Measurements from ENCODE around the gene SMIM22. TPM values are rescaled to one million over a fixed set of nuclear protein-coding genes. Genes with fewer than 3 reads are reported as not detected.

The SMIM22 gene
- polyA plus RNA-seq, 2 of the 4 experiments (the other 2 are of a cell fraction), result not detected

GRCh38 chr16:4763791-4764190, 31.4 kb upstream of the SMIM22 start:
- Histone ChIP-seq H3K9me3 (no peaks in the 10 kb centered on the region), H3K4me2 (no peak overlapping the region), H3K4me1 (peaks cover 13% of the 10 kb centered on the region; the same call in 2 of the 3 replicates), H3K4me3 (no peak overlapping the region), H3K27ac (no peak overlapping the region)
- ChIA-PET POLR2A (no interaction called here), CTCF (interaction anchor here (1.2 kb wide), 1 partner anchor 48 kb away, joined by 3 read pairs; no protein-coding TSS in a partner anchor)
- TF ChIP-seq RNF2 (IDR thresholded peaks at IDR 0.05; ENCODE audit: borderline replicate concordance, low read depth) (no peak), NPAS2 (CRISPR knock-in tag; IDR thresholded peaks at IDR 0.05; ENCODE audit: borderline replicate concordance) (no peak), E2F6 (IDR thresholded peaks at IDR 0.05; ENCODE audit: borderline replicate concordance, low read depth) (no peak), ATOH8 (CRISPR knock-in tag; IDR thresholded peaks at IDR 0.05; ENCODE audit: low read depth) (no peak), NFE2L2 (conservative IDR thresholded peaks at IDR 0.05; ENCODE audit: low read length) (no peak), RFX5 (IDR thresholded peaks at IDR 0.05) (no peak), MAX (IDR thresholded peaks at IDR 0.05) (no peak), PHF8 (IDR thresholded peaks at IDR 0.05; ENCODE audit: borderline replicate concordance, low read depth) (no peak)
- FAIRE-seq (no peak), DNase-seq (ENCODE audit: low read depth in 1 of 2, low spot score in 1 of 2) (no peak), ATAC-seq (no peak)
- WGBS (ENCODE audit: missing lambda C conversion rate), result 94% methylated on average over 7 of the region's 7 CpGs

- POLR2A ChIA-PET, result interaction anchor here (1.8 kb wide), 1 partner anchor 31 kb away, joined by 5 read pairs; the partner anchor contains the start of gene DNAAF8
- TF ChIP-seq ZFP36 (IDR thresholded peaks at IDR 0.05; ENCODE audit: borderline replicate concordance, partially characterized antibody), result no peak
- TF ChIP-seq KDM5A (IDR thresholded peaks at IDR 0.05), result no peak
- no peak for TF ChIP-seq PHF8 (IDR thresholded peaks at IDR 0.05; ENCODE audit: borderline replicate concordance, low read depth)
- peak; percentile 31 for TF ChIP-seq USF2 (IDR thresholded peaks at IDR 0.05)
- TF ChIP-seq REST (IDR thresholded peaks at IDR 0.05), result no peak
- TF ChIP-seq CTCF (IDR thresholded peaks at IDR 0.05), result no peak
- no peak for TF ChIP-seq HOXB5 (CRISPR knock-in tag; IDR thresholded peaks at IDR 0.05)
- H3K27ac ChIP-seq, result peak overlapping the region; percentile 84 to 98
- DNase-seq (ENCODE audit: low read depth in 1 of 2, low spot score in 1 of 2), result no peak
- peaks cover 17% of the 10 kb centered on the region; the same call in 2 of the 3 replicates for H3K4me1 ChIP-seq
- CTCF ChIA-PET, result interaction anchor here (0.6 to 1.4 kb wide), 3 partner anchors 55 to 190 kb away, joined by 3 to 6 read pairs (median 4); no protein-coding TSS in a partner anchor
- H3K4me2 ChIP-seq, result peak overlapping the region; percentile 85
- 74% methylated on average over 20 of the region's 26 CpGs for WGBS (ENCODE audit: missing lambda C conversion rate)
- H3K9me3 ChIP-seq, result no peaks in the 10 kb centered on the region
- FAIRE-seq, result no peak
- H3K4me3 ChIP-seq, result peak overlapping the region; percentile 81
- ATAC-seq, result no peak
These were observed 29.4 kb upstream of the SMIM22 start for GRCh38 chr16:4765511-4766474.
